ENCODE measurements around the gene CCDC88A. TPM values are rescaled to one million over a fixed set of nuclear protein-coding genes. Genes with fewer than 3 reads are reported as not detected.

CCDC88A gene
- polyA plus RNA-seq, 10 donors, result 41.6 to 94.2 (median 65.4) TPM

DNA sequence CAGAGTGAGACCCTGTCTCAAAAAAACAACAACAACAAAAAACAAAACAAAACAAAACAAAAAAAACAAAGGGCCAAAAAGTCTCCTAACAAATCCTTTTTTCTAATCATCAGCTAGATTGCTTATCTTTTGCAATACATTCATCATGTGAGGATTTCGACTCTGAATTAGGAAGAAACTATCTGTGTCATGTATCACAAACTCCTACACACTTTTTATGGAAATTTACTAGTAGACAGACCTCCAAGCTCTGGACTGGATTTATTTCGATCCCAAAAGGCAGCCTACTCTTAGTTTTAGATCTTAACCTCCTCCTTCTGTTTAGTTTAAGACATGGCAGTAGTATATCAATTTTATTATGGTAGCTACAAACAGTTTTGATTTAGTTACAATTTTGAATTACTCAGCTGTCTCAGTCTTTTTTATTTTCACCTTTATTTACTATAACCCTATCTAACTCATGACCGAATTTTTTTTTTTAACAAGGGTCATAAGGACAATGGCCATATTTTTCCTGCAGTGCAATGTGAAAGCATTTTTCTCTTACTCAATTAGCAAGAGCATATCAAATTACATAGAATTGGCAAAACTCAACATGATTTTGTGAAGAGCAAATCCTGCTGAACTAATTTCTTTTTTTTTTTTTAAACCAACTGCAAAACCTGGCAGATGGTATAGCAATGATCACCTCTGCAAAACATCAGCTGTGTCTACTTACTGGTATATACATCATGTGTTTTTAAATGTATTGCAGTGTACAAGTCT, 10.7 kb upstream of the CCDC88A start:
- DNase-seq, result peak in 1 of 3 donors; percentile 33

DNA sequence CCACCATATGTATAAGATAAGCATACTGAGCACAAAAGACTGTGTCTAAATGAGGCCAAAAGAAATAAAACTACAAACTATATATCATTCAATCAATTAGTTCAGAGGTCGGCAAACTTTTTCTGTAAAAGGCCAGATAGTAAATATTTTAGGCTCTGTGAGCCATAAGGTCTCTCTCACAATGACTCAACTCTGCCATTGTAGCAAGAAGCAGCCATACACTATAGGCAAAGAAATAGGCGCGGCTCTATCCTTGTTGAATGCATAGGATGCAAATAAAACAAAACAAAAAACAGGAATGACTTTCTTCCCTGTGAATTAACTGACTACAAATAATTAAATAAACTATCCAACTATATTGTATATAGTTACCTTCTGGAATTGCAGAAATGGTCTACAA, 8.6 kb upstream of the CCDC88A start:
- no peak for DNase-seq

DNA sequence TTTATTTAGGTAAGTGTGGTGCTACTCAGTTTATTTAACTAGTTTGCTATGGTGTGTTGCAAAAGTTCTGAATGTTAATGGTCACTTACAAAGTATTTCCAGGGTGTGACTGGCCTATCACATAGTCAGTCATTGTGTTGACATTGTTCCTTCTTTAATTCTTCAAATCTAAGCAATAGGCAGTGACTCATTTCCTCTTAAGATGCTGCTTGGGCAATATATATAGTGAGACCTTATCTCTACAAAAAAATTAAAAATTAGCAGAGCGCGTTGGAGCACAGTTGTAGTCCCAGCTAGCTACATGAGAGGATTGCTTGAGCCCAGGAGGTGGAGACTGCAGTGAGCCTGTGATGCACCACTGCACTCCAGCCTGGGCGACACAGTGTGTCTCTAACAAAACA, 5.8 kb upstream of the CCDC88A start:
- DNase-seq, result peak in 1 of 3 donors; percentile 25

DNA sequence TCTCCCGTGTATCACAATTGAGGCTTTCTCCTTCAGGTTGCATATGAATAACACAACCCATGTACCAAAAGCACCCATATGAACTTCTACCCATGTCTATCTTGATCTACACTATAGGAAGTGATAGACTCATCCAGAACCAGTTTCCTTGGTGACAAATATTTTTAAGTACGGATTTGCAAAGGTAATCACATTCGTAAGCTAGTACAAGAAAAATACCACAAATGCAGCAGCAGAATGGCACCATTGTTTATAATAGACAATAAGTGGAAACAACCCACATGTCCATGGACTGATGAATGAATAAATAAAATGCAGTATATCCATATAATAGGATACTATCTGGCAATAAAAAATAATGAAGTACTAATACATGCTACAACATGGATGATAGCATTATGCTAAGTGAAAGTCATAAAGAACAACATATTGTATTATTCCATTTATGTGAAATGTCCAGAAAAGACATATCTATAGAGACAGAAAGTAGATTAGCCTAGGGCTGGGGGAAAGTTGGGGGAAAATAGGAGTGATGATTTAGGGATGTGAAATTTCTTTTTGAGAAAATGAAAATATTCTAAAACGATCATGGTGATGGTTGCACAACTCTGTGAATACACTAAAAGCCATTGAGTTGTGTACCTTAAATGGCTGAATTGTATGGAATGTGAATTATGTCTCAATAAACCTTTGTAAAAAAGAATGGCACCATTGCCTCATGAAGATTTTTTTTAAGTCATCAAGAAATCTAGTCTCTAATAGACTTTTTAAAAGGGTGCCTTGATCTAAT, 3.4 kb upstream of the CCDC88A start:
- no peak for DNase-seq

DNA sequence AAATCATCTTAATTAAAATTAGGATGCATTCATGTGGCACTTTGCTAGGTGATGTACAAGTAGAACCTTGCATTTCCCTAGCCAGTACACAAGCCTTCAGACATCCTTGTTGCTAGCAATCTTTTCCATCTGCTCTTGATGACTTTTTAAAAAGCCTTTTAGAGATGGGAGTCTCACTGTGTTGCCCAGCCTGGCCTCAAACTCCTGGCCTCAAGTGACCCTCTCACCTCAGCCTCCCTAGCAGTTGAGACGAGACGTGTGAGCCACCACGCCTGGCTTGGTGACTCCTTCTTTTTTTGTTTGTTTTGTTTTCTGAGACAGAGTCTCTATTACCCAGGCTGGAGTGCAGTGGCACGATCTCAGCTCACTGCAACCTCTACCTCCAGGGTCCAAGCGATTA, 1.7 kb upstream of the CCDC88A start:
- no peak for DNase-seq

DNA sequence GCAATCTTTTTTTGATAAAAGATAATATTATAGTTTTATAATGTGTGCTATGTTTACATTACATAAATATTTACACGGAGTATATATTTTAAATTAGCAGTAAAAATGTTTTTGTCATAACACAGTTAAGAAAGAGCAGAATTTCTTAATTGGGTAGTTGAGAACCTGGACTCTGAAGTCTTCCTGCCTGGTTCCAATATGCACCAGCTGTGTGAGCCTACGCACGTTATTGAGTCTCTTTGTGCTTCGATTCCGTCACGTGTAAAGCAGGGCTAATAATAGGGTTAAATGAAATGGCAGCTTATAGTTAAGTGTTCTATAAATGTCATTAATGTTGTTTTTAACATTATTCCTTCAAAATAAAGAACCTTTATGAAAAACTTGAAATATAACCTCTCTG, 1.2 kb upstream of the CCDC88A start:
- no peak for DNase-seq

DNA sequence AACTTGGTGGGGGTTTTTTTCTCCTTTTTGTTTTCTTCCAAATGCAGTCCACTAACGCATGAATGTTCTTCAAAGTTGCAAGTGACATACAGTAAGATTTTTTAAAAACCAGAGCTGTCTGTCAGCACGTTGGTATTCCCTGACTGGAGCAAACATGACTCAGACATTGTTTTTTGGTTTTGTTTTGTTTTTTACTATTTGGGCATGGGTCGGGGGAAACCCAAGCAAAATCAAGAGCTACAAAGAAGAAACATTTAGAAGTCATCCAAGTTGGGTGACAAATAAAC, 726 bp upstream of the CCDC88A start:
- DNase-seq, result no peak

DNA sequence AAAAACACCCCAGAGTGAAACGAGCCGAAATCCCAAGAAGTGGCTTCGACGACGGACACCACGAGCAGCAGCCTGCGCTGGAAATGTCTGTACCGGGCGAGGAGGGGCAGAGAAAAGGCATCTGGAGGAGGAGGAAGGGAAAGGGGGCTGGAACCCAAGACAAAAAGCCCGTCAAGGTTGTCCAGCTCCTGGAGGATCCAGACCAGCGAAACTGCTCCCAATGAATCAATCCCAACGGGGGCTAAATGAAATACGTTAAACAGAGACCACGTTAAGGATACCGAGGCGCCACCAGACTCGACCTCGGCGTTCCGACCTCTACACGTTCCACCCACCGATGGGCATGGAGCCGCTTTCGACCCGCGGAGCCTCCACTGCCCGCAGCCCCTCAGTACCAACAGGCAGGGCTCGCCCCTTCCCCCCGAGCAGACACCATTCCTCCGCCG, 400 bp downstream of the CCDC88A start:
- DNase-seq, result peak in 1 of 3 donors; percentile 63

DNA sequence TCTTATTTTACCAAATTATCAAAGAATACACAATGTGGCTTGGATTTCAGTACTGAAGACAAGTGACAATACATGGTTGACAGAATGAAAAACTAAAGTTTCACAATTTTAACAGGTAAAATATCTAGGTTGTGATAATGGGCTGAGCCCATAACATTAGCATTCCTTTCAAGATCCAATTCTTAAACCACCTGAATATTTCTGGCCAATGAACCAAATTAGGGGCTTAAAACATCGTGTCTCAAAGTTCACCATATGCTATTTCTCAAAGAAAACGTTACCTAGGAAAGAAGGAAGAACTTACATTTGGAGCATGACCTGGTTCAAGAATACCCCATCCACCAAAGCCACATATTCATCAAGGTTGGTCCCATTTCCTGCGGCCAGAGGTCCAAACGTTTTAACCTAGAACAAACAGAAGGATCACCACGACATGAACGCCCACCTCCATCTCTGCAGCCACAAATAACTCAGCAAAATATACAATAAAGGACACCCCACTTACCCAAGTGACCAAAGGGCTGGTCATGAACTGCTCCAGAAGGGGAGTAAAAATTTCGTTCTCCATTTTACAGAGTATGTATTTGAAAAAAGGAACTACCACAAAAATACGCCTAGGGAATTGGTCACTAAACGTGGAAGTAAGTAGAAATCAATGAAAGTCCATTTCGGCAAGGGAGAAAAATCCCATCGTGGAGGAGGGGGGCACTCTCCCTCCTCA, 984 bp downstream of the CCDC88A start:
- peak in 1 of 3 donors; percentile 22 for DNase-seq

DNA sequence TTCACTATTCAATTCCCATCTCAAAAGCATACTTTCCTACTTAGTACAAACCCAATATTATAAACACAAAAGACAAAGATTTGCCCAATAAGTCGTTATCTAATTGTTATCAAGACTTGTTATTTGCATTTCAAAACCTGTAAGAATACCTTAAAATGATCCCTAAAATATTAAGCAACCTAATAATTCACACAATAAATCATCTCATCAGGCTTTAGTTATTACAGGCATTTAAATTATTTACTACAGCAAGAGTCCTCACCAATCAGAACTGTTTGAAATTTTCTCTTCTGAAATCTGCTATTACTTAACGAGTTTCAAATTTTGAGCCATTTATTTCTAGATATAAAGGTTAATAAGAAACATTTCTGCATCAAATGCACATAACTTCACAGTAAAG, 1.6 kb downstream of the CCDC88A start:
- peak in 2 of 3 donors; percentile 23 to 47 for DNase-seq

DNA sequence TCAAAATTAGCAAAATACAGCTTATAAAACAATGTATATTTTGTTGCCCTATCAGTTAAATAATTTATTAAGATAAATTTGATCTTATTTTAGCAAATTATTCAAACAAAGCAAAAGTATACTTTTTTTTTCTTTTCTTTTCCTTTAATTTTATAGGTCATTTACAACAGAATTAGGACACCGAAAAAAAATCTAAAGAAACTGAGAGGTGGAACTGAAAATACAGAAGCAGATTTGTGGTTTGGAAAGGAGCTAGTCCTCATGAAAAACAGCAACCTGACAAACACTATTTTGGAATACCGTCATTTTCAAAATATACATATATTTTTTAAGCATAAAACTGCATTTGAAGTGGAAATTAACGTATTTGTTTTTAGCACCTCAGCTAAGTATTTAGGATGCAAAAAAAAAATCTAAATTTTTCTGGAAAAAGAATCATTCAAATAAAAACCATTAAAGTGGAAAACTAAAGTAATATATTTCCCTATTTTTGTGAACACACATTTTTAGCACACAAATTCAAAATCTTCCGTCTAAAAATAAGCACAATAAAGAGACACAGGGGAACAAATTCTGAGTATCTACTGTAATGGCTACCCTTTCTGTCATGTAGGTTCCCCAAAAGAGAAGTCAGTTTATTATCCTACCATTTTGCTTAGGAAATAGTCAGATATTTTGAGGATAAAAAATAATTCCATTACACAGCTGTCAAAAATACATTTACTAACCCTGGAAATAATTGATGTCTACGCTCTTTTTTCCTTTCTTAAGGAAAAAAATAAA, 2.7 kb downstream of the CCDC88A start:
- DNase-seq, result no peak

DNA sequence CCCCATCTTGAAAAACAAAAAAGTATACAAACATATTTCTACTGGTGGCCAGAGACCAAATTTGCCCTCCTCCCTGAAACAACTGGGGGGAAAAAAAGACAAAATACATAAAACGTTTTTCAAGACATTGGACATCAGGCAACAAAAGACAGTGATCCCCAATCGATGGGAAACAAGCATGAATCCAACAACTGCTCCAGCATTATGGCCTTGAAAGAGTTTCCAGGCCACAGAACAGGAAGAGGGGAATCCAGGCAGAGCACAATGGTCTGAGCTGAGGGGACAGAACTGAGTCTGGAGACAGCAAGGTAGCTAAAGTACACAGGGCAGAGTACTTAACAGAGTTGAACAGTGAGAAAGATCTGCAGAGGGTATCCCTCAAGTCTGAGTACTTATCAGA, 4.4 kb downstream of the CCDC88A start:
- DNase-seq, result no peak

DNA sequence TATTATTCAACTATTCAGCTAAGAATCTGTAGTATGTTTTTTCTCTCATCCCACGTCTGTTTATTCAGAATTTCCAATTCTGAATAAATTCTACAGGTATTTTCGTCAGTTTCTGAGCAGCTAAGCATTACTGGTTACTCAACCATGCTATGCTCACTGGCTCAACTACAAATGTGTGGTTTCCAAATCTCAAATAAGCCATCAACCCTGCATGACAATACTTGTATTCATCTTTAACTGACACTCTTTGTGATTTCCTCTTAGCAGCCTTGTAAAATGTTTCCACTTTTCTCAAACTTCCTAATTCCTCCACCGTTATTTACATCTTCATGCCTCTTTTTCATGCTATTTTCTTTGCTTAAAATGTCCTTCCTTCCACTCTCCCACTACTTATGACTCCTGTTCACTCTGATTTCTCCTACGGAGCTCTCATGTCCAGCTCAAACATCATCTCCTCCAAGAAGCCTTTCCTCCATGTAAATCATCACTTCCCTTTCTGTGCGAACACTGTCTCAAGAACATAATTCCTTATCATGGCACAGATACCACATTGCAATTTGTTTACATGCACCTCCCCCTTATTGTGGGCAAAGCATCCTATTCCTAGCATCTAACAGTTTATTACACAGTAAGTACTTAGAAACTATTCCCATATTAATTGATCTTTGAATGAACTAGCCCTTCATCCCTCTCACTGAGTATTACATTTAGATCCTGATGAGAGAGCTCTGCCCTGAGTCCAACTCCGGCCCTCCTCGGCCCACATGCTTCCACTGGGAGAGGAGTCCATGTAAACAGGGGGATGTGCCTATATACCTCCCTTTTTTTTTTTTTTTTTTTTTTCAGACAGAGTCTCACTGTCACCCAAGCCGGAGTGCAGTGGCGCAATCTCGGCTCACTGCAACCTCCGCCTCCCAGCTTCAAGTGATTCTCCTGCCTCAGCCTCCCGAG, 10.5 kb downstream of the CCDC88A start:
- no peak for DNase-seq

DNA sequence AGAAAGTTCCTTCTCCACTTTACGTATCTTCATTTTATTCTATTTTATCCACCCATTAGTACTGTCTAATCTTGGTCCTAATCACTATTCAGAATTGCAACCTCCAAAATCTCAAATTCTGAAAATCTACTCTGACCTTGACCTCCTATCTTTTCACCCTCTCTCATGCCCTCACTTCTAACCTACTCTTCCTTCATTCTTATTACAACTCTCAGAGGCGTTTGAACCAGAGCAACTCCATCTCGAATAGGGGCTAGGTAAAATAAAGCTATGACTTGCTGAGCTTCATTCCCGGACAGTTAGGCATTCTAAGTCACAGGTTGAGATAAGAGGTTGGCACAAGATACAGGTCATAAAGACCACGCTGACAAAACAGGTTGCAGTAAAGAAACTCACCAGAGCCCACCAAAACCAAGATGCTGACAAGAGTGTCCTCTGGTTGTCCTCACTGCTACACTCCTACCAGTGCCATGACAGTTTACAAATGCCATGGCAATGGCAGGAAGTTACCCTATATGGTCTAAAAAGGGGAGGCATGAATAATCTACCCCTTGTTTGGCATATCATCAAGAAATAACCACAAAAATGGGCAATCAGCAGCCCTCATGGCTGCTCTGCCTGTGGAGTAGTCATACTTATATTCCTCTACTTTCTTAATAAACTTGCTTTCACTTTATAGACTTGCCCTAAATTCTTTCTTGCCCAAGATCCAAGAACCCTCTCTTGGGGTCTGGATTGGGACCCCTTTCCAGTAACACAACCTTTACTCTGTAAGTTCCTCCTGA, 11.4 kb downstream of the CCDC88A start:
- no peak for DNase-seq

DNA sequence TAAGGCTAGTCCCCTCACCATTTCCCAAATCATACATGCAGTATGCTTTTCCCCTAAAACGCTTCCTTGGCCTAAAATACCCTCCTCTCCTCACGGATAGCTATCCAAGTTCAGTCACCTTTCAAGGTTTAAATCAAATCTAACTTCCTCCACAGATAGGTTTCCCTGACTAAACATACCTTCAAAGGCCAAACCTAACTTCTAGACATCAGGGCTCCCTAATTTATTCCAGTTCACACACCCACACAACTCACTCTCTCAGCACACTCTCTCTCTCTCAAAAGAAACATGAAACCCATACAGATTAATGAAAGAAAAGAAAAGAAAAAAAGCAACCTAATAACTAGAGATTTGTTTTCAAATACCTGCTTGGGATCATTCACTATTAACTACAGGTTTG, 14.5 kb downstream of the CCDC88A start:
- no peak for DNase-seq

DNA sequence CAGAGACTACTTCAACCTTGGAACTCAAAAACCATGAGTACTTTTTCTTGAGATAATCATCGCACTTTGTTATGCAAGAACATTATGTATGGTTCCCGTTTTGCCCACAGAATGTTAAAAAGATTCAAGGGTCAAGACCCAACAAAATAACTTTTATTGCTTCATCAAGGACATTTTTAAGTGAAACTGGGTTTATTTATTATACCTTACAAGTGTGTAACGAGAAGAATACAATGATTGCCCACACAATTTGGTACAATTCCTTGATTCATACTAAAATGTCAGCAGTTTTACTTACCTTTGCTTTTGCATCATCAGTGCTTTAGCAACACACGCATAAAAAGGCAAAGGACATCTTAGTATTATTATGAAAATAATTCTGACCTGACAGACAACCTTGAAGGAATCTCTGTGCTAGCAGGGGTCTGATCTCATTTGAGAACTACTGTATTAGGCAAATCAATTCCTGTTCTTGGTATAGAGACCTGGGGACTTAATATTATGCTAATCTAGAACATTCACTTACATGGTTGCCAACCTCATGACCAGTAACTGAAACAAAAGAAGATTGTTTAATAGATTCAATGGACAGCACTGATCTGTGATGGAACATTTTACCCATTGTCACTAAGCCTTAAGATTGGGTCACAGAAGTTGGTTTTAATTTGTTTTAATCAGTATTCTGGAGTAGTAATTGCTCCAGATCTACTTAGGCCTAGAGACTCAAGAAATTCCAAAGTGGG, 16.2 kb downstream of the CCDC88A start:
- no peak for DNase-seq

DNA sequence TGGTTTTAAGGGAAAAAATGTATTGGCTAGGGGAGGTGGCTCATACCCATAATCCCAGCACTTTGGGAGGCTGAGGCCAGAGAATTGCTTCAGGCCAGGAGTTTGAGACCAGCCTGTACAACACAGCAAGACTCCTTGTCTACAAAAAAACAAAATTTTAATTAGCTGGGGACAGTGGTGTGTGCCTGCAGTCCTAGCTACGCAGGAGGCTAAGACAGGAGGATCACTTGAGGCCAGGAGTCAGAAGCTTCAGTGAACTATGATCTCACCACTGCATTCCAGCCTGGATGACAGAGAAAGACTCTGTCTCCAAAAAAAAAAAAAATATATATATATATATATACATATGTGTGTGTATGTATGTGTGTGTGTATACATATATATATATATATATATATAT, 18.5 kb downstream of the CCDC88A start:
- no peak for DNase-seq

DNA sequence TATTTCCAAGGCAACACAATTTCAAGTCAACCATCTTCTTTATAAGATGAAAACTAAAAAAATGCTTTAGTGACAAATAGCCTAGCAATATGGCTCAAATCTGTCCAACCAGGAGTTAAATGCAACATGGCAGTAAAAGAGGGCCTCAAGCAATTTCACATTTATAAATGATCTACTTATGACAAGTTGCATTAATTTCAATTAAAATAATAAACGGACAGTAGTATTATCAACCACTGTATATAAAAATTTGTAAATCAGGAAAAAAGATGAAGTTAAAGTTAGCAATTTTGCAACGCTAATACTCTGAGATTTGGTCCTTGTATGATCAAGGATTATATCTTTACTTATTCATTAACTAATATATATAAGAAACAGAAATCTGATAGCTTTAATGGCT, 19.3 kb downstream of the CCDC88A start:
- no peak for DNase-seq

DNA sequence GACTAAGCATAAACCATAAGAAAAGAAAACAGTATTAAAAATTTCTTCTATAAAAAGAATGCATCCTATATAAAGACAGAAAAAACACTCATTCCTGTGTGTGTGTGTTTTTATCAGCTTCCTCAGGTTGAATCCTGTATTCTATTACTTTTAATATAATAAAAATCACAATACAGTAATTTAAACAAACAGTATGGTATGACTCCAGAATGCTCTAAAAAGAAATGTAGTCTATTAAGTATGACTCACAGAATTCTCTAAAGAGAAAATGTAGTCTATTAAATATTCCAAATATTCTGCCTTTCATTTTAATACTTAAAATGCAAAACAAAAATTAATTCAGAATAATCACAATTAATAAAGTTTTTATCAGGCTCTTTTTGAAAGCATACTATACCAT, 19.8 kb downstream of the CCDC88A start:
- no peak for DNase-seq

Measured in muscle of back (tissue), 11 donors.